Colonic mucosa (tissue), 4 donors: ENCODE measurements around the gene DCAF4L1. TPM values are rescaled to one million over a fixed set of nuclear protein-coding genes. Genes with fewer than 3 reads are reported as not detected.

ENCODE experiments used
- DNase-seq: peaks from one replicate; pipeline ENCODE4 v3.0.0-alpha.2; 2020
- H3K27ac ChIP-seq: fragments of 200-600 bp; one replicate; pipeline ENCODE4 v1.8.0; 2021
- H3K27me3 ChIP-seq: fragments of 200-600 bp; one replicate; pipeline ENCODE4 v1.8.0; 2021
- H3K36me3 ChIP-seq: fragments of 200-600 bp; one replicate; pipeline ENCODE4 v1.8.0; 2021
- H3K4me1 ChIP-seq: fragments of 200-600 bp; one replicate; pipeline ENCODE4 v1.8.0; 2021; ENCODE audit warnings: mild to moderate bottlenecking
- H3K4me3 ChIP-seq: fragments of 200-600 bp; one replicate; pipeline ENCODE4 v1.8.0; 2021
- H3K9ac ChIP-seq, 2 donors: one replicate each; pipeline ENCODE4 v1.7.0; 2013; ENCODE audit warnings: control low read depth in 2 of 2, low read depth in 2 of 2, low read length in 2 of 2
- H3K9me3 ChIP-seq: fragments of 200-600 bp; one replicate; pipeline ENCODE4 v1.8.0; 2021
- intact Hi-C: fragments of 100-400 bp; cut with DNase I; formaldehyde crosslinking; loops from one replicate; pipeline ENCODE4 v1.14.1; 2022
- total RNA-seq, 2 donors: library from RNA; stranded (reverse); fragmentation: NEBNext Ultra II Directional in 1 of 2; extraction: Animal tissue kit (Norgen Biotek cat#: 25700) in 1 of 2; gene quantifications; one replicate each; pipeline ENCODE4 v1.2.1, GENCODE V29; 2021
- TF ChIP-seq, protein P1 (sequence below): fragments of 200-600 bp; IDR thresholded peaks from one replicate; pipeline ENCODE4 v1.8.0; 2022; ENCODE audit warnings: antibody characterized with exemption, mild to moderate bottlenecking
- donor health status: healthy.
- donor health status: DM: no; HTN: no; CAD: no.
- donor health status: DM: no; HTN: no; CAD: no.

DCAF4L1 gene
- total RNA-seq, 2 donors from 2014 or later, result 0.05 to 0.15 TPM

DNA sequence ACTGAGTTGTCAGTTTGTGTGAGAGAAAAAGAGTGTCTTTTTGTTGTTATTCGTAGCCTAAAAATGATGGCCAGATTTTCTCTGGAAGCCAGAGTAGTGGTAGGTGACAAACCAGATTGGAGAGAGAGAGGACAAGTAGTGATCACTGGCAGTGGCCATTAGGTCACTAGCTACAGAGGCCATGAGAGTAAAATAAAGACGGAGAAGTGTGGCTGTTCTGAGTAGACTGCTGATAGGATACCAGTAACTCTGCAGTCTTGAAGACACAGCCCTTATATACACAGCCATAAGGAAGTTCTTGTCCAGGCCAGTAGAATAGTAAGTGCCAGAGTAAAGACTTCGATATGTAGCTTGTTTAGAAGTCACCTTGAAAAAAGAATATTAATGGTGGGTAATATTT, 16.5 kb downstream of the DCAF4L1 start:
- TF ChIP-seq, protein P1, sequence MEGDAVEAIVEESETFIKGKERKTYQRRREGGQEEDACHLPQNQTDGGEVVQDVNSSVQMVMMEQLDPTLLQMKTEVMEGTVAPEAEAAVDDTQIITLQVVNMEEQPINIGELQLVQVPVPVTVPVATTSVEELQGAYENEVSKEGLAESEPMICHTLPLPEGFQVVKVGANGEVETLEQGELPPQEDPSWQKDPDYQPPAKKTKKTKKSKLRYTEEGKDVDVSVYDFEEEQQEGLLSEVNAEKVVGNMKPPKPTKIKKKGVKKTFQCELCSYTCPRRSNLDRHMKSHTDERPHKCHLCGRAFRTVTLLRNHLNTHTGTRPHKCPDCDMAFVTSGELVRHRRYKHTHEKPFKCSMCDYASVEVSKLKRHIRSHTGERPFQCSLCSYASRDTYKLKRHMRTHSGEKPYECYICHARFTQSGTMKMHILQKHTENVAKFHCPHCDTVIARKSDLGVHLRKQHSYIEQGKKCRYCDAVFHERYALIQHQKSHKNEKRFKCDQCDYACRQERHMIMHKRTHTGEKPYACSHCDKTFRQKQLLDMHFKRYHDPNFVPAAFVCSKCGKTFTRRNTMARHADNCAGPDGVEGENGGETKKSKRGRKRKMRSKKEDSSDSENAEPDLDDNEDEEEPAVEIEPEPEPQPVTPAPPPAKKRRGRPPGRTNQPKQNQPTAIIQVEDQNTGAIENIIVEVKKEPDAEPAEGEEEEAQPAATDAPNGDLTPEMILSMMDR, result no peak
- Histone ChIP-seq H3K27me3 (no peaks in the 10 kb centered on the region), H3K9ac (no peak overlapping the region), H3K36me3 (no peaks in the 10 kb centered on the region), H3K9me3 (no peaks in the 10 kb centered on the region), H3K4me1 (no peaks in the 10 kb centered on the region), H3K27ac (no peak overlapping the region), H3K4me3 (no peak overlapping the region)
- no peak for DNase-seq
- intact Hi-C loops, result no loop called here

DNA sequence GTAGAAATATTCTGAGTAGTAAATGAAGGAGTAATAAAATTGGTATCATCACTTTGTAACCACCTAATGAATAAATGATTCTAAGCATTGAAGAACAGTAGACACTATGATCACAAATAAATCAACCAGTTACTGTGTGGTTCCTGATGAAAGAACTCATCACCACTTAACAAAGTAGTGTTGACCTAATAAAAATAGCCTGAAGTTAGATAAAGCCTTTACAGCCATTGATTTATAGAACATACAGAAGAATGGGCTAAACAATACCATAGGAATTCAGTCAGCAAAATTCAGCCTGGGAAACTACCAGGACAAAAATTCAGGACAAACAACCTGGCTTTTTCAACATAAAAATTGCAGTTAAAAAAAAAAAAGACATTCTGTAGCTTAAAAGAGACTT, 17.8 kb downstream of the DCAF4L1 start:
- DNase-seq, result no peak
- no peak overlapping the region for H3K9ac ChIP-seq
- no peaks in the 10 kb centered on the region for H3K27me3 ChIP-seq
- H3K4me1 ChIP-seq, result no peaks in the 10 kb centered on the region
- H3K27ac ChIP-seq, result no peak overlapping the region
- H3K9me3 ChIP-seq, result no peaks in the 10 kb centered on the region
- TF ChIP-seq, protein P1, result no peak
- no peak overlapping the region for H3K4me3 ChIP-seq
- intact Hi-C loops, result no loop called here
- H3K36me3 ChIP-seq, result no peaks in the 10 kb centered on the region

DNA sequence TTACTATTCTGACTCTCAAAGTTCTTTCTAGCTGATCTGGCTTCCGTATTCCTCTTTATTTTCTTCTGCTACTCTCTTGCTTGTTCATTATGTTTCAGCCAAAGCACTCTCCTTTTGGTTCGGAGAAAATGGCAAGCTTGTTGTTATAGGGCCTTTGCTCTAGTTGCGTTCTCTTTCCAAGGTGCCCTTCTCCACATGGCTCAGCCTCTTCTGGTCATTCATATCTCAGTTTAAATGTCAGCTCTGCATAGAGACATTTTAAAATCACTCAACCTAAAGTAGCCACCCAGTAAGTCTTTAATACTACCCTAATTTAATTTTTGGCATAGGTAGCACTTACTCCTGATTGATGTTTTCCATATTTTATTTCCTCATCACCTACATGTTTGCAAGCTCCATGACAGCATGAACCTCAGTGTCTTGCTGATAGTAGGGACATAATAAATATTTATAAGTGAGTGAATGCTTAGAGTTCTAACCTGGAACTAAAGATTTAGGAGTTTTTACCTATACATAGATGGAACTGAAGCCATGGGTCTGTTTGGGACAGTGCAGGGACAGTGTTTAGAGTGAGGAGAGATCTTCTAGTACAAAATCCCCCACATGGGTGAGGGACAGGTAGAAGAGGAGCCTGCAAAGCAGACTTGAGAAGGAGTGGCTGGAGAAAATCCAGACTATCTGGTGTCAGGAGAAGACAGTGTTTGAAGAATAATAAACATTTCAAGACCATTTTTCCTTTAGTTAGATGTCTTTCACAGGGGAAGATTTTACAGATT, 26.6 kb downstream of the DCAF4L1 start:
- no peak for DNase-seq

DNA sequence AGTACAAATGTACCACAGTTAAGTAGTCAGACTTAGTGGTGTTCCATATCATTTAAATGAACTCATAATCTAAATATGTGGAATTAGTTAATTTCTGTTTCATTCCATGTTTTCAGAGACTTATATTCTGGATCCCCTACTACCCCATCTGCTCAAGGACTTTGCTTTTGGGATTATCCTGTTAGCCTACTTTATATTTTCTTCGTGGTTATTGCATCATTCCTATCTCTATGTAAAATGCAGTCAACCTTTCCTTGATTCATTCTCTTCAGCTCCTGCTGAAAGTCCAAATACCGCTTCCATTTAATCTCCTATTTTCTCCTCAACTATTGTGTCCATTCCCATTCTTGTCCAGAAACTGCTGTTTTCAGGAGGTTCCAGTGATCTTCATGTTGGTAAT, 33.9 kb downstream of the DCAF4L1 start:
- H3K27me3 ChIP-seq, result no peaks in the 10 kb centered on the region
- no peak overlapping the region for H3K27ac ChIP-seq
- no peak overlapping the region for H3K9ac ChIP-seq
- no peaks in the 10 kb centered on the region for H3K4me1 ChIP-seq
- TF ChIP-seq, protein P1, result no peak
- no peaks in the 10 kb centered on the region for H3K36me3 ChIP-seq
- no peaks in the 10 kb centered on the region for H3K9me3 ChIP-seq
- H3K4me3 ChIP-seq, result no peak overlapping the region
- intact Hi-C loops, result no loop called here
- no peak for DNase-seq

More for the DNA sequence above, 26.6 kb downstream of the DCAF4L1 start:
- H3K9me3 ChIP-seq, result no peaks in the 10 kb centered on the region
- no peak overlapping the region for H3K4me3 ChIP-seq
- no peaks in the 10 kb centered on the region for H3K36me3 ChIP-seq
- no peaks in the 10 kb centered on the region for H3K4me1 ChIP-seq
- TF ChIP-seq, protein P1, result no peak
- H3K9ac ChIP-seq, result no peak overlapping the region
- H3K27ac ChIP-seq, result no peak overlapping the region
- H3K27me3 ChIP-seq, result no peaks in the 10 kb centered on the region
- intact Hi-C loops, result no loop called here

DNA sequence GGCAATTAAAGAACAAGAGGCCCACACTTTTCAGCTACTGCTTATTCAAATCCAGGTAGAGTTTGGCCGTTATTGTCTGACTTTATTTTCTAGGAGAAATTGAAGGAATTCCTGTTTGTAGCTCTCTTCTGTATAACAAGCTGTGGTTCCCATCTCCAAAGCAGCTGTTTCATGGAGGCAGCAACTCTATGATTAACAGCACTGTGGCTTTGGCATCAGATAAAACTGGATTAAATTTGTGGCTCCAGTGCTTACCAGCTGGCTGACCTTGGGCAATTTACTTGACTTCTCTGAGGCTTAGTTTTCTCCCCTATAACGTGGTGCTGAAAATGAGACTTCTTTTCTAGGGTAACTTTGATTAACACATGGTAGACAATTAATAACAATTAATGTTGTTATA, 36.9 kb downstream of the DCAF4L1 start:
- H3K4me3 ChIP-seq, result no peak overlapping the region
- no peaks in the 10 kb centered on the region for H3K36me3 ChIP-seq
- DNase-seq, result no peak
- intact Hi-C loops, result no loop called here
- TF ChIP-seq, protein P1, result no peak
- no peaks in the 10 kb centered on the region for H3K9me3 ChIP-seq
- H3K27ac ChIP-seq, result no peak overlapping the region
- H3K27me3 ChIP-seq, result no peaks in the 10 kb centered on the region
- H3K9ac ChIP-seq, result no peak overlapping the region
- no peaks in the 10 kb centered on the region for H3K4me1 ChIP-seq

Other genes with a start within 250 kb of the DCAF4L1 start
- gene PHOX2B, start 233.0 kb upstream of the DCAF4L1 start, total RNA-seq, result under 1 TPM in 1 of 2 donors, not detected in 1; 0.56 TPM
- 10 to 100 TPM; 75.4 to 93.0 TPM for gene TMEM33, start 46.3 kb upstream of the DCAF4L1 start, total RNA-seq
- gene SLC30A9, start 8.8 kb downstream of the DCAF4L1 start, total RNA-seq, result 10 to 100 TPM; 70.7 to 81.8 TPM
- under 1 TPM; 0.19 to 0.27 TPM for gene BEND4, start 170.9 kb downstream of the DCAF4L1 start, total RNA-seq